HFF-Myc (cell line): ENCODE data around the gene GPR148.

ENCODE experiments used
- DNase-seq: peaks from one replicate; pipeline ENCODE4 v3.0.0-alpha.2; 2011; ENCODE audit warnings: low read depth; ENCODE audit errors: extremely low read depth
- H3K4me3 ChIP-seq: replicated peaks from 2 replicates; pipeline ENCODE4 v1.5.1; 2011; ENCODE audit warnings: low read depth, mild to moderate bottlenecking, control low read depth, low read length
- TF ChIP-seq, protein P1 (sequence below): IDR thresholded peaks from 2 replicates; pipeline ENCODE4 v1.5.1; 2012; ENCODE audit warnings: mild to moderate bottlenecking, low read depth, low read length, control low read depth; ENCODE audit errors: missing control alignments

GPR148 gene

DNA sequence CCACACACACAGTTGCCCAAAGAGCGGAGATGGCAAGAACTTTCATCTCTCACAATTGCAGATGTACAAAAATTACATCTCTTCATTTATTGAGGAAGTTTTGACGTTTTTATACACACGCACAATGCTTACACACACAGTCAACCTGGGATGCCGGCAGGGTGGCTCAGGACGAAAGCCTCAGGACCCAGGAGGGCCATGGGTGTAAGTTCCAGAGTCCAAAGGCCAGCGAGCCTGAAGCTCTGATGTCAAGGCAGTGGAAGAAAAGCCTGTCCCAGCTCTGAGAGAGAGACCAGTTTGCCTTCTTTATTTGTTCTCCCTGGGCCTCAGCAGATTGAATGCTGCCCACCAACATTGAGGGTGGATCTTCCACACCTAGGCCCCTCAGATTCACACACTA lies 36.6 kb downstream of the GPR148 start:
- H3K4me3 ChIP-seq, result no peak overlapping the region
- no peak for DNase-seq
- TF ChIP-seq, protein P1, sequence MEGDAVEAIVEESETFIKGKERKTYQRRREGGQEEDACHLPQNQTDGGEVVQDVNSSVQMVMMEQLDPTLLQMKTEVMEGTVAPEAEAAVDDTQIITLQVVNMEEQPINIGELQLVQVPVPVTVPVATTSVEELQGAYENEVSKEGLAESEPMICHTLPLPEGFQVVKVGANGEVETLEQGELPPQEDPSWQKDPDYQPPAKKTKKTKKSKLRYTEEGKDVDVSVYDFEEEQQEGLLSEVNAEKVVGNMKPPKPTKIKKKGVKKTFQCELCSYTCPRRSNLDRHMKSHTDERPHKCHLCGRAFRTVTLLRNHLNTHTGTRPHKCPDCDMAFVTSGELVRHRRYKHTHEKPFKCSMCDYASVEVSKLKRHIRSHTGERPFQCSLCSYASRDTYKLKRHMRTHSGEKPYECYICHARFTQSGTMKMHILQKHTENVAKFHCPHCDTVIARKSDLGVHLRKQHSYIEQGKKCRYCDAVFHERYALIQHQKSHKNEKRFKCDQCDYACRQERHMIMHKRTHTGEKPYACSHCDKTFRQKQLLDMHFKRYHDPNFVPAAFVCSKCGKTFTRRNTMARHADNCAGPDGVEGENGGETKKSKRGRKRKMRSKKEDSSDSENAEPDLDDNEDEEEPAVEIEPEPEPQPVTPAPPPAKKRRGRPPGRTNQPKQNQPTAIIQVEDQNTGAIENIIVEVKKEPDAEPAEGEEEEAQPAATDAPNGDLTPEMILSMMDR, result no peak

DNA sequence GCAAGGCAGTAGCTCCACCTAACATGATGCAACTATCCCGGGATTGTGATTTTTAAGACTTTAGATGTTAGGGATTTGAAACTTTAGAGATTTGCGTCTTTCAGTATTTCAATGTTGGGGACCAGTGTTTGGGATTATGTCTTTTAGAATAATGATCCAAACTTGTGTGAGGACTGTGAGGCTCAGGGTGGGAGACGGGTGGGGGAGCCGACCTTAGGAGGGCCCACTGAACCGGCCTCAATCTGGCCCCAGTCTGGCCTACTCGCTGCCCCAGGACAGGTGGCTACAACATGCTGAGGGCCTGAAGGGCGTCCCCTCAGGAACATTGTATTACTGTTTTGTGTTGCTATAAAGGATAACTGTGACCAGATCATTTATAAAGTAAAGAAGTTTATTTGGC lies 37.2 kb downstream of the GPR148 start:
- no peak for DNase-seq
- TF ChIP-seq, protein P1, result no peak
- no peak overlapping the region for H3K4me3 ChIP-seq

GRCh38 chr2:130766711-130767407 lies 38.0 kb downstream of the GPR148 start:
- DNase-seq, result no peak
- no peak overlapping the region for H3K4me3 ChIP-seq
- TF ChIP-seq, protein P1, result no peak

DNA sequence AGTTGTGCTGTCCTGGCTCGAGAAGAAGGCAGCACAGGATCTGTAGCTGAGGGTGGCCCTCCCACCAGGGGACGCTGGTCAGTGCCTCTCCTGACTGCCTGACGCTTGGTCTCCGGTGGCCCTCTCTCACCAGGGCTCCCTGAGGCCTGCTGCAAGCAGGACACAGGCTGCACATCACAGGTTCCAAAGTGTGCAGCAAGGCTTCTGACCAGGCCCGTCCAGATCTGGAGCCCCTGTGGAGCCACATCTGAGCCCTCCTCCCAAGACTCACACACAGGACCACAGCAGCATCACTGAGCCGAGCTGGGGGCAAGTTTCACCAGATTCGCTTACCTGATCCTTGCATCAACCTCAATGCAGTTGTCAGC lies 38.5 kb downstream of the GPR148 start:
- DNase-seq, result no peak
- no peak overlapping the region for H3K4me3 ChIP-seq
- TF ChIP-seq, protein P1, result no peak

- H3K4me3 ChIP-seq, result no peak overlapping the region
- TF ChIP-seq, protein P1, result no peak
- no peak for DNase-seq
Observed at GRCh38 chr2:130768191-130768855, 39.5 kb downstream of the GPR148 start.

- TF ChIP-seq, protein P1, result no peak
- no peak overlapping the region for H3K4me3 ChIP-seq
- DNase-seq, result no peak
Observed at GRCh38 chr2:130769343-130769907, 40.6 kb downstream of the GPR148 start.

DNA sequence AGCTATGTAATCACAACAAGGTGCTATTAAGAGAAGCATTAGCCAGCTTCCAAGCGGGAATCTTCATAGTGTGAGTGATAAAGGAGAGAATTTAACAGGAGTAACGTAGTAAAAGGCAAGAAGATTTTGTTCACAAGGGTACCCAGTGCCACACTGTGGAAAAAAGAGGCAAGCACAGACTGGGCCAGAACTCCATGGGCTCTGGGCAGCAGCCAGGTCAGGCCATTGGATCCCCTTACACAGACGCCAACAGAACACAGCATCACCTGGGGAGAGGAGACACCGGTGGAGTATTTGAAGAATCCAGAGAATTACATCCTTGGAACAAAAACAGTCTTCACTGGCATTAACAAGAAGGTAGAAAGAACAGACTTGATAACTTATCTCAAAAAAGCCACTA lies 47.7 kb downstream of the GPR148 start:
- TF ChIP-seq, protein P1, result no peak
- no peak for DNase-seq
- H3K4me3 ChIP-seq, result no peak overlapping the region
